C4-2B (cell line): ENCODE results near the gene SLC30A3.

Experiments
- ZFX ChIP-seq: fragments of 450-650 bp; IDR thresholded peaks from 2 replicates; pipeline ENCODE4 v1.6.1; 2017
- TF ChIP-seq, protein P1 (sequence below): fragments of 450-650 bp; conservative IDR thresholded peaks from 2 replicates; pipeline ENCODE4 v1.5.1; 2017; ENCODE audit warnings: mild to moderate bottlenecking

DNA sequence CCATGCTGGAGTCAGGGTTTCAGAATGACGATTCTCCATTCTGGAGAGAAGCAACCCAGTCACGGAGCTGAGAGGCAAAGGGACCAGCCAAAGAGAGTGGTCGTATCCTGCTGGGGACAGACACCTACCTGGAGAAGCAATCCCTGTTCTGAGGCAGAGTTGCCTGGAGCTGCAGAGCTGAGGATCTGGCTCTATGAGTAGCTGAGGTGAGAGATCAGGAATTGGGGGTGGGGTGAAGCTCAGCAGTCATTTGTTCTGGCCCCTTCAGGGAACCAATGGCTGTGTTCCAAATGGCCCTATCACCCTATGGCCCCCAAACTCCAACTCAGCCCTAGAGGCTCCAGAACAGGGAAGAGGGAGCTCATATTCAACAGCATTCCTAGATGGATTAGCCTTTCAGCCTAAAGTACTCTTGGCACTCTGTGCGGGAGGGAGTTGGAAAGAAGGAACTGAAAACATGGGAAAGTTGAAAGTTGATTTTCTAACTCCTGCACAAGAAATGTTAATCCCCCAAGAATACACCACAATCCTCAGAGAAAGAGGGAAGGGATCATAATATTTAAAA is 54.3 kb downstream of the SLC30A3 start:
- TF ChIP-seq, protein P1, sequence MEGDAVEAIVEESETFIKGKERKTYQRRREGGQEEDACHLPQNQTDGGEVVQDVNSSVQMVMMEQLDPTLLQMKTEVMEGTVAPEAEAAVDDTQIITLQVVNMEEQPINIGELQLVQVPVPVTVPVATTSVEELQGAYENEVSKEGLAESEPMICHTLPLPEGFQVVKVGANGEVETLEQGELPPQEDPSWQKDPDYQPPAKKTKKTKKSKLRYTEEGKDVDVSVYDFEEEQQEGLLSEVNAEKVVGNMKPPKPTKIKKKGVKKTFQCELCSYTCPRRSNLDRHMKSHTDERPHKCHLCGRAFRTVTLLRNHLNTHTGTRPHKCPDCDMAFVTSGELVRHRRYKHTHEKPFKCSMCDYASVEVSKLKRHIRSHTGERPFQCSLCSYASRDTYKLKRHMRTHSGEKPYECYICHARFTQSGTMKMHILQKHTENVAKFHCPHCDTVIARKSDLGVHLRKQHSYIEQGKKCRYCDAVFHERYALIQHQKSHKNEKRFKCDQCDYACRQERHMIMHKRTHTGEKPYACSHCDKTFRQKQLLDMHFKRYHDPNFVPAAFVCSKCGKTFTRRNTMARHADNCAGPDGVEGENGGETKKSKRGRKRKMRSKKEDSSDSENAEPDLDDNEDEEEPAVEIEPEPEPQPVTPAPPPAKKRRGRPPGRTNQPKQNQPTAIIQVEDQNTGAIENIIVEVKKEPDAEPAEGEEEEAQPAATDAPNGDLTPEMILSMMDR = no peak
- TF ChIP-seq ZFX = no peak
